G401 (cell line): ENCODE measurements around the gene ABHD11. TPM values are rescaled to one million over a fixed set of nuclear protein-coding genes. Genes with fewer than 3 reads are reported as not detected.
"Not testable (repeated sequence)": the region's sequence is repeated elsewhere in the genome, so short reads cannot be mapped to it uniquely, and the experiment has no call there.

Source experiments
- DNase-seq: peaks from one replicate; pipeline ENCODE4 v3.0.0-alpha.2; 2015; ENCODE audit warnings: low spot score
- in situ Hi-C: cut with HindIII; loops from 2 replicates; pipeline ENCODE4 v1.10.0; 2016; ENCODE audit warnings: low sequenced_read_pairs, mixed read lengths
- total RNA-seq: library from RNA; depleted of rRNA; stranded (reverse); fragments of >200 nt; shearing (Covaris generic); gene quantifications from 2 replicates; pipeline ENCODE4 v1.2.3, GENCODE V29; 2014; rRNA removed

ABHD11 gene, protein sequence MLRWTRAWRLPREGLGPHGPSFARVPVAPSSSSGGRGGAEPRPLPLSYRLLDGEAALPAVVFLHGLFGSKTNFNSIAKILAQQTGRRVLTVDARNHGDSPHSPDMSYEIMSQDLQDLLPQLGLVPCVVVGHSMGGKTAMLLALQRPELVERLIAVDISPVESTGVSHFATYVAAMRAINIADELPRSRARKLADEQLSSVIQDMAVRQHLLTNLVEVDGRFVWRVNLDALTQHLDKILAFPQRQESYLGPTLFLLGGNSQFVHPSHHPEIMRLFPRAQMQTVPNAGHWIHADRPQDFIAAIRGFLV
- total RNA-seq, result 34.2 and 41.1 TPM in 2 replicates

DNA sequence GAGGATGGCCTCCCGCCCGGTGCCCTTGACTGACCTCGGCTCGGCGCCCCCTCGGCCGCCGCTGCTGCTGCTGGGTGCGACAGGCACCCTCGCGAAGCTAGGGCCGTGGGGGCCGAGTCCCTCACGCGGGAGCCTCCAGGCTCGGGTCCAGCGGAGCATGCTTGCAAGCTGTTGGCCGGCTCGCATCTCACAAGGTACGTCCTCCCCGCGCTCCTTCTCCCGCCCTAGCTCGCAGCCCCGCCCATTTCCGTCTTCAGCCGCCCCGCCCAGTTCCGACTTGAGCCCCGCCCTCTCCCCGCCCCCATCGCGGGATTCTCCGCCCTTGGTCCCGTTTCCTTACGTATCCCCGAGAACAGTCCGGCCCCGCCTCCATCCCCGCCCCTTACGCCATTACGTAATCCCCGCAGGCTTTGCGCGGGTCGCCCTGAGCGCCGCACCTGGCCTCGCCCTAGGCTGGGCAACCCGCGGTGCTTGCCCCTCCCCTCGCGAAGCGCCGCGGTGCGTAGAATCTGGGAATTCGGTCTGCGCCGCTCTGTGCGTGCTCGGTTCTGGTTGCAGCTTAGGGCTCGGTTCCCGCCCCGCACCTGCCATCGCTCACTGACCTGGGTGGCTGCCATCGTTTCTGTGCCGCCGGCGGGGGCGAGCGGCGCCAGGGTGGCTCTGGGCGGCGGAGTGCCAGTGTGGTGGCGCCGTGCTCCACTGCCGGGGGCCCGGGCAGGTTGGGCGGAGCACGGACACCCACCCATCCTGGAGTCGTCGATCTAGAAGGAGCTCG is at the start of gene ABHD11:
TSS of gene ABHD11 (minus strand) at position 191 of the 775 bp plus-strand sequence. CDS start at position 159, 32 bp downstream.
- in situ Hi-C loops, result no loop called here

DNA sequence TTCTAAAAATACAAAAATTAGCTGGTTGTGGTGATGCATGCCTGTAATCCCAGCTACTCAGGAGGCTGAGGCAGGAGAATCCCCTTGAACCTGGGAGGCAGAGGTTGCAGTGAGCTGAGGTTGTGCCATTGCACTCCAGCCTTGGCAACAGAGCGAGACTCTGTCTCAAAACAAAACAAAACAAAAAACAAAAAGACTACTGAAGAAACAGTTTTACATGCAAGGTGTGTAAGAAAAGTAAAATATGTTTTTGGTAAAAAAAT is 49.1 kb upstream of the ABHD11 start:
- DNase-seq, in situ Hi-C loops: not testable (repeated sequence)

More for the DNA sequence above, at the start of gene ABHD11:
- peak; percentile 99 for DNase-seq

DNA sequence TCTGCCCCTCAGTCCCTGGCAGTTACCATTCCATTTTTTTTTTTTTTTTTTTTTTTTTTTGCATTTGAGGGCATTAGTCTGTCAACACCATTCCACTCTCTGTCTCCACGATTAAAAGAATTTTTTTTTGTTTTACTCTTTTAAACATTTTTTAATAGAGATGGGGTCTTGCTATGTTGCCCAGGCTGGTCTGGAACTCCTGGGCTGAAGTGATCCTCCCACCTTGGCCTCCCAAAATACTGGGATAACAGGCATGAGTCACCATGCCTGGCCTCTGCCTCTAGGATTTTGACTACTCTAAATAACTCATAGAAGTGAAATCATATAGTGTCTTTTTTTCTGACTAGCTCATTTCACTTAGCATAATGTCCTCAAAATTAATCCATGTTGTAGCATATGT is 48.0 kb upstream of the ABHD11 start:
- no peak for DNase-seq
- in situ Hi-C loops, result no loop called here

GRCh38 chr7:73779517-73779916 is 40.9 kb upstream of the ABHD11 start:
- in situ Hi-C loops, result no loop called here
- DNase-seq, result no peak

- in situ Hi-C loops, result no loop called here
- no peak for DNase-seq
These were observed 40.3 kb upstream of the ABHD11 start for GRCh38 chr7:73778801-73779389.

GRCh38 chr7:73774923-73775322 is 36.3 kb upstream of the ABHD11 start:
- in situ Hi-C loops, result no loop called here
- DNase-seq, result no peak

DNA sequence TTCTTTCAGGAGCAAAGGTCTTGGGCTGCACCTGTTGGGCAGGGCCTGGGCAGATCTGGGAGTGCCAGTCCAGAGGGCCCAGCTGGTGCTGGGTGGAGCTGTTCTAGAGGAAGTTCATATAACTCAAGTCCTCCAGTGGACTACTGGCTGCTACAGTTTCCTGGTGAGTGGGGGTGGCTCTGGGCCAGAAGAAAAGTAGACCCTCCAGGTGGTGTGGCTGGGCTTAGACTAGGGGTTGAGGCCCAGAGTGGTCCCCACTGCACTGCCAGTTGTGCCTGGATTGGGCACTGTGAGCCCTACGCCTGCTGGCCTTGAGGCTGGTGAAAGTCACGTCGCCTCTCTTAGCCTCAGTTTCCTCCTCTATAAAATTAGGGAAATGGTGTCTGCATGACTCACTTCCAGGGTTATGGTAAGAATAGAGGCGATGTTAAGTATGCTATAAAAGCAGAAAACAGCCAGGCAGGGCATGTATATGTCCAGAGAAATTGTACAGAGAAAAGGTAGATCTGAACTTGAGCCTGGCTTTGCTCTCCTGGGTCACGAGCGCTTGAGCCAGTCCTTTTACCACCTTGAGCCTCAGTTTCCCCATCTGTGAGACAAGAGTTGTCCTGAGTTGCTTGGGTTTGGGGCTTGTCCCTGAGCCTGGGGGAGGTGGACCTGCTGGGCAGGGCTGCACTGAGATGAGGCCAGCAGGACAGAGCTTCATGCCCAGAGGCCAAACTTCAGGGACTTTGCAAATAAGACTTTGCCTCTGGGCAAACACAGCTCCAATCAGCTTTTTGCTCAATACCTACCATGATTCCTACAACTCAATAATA is 35.3 kb upstream of the ABHD11 start:
- in situ Hi-C loops, result no loop called here

DNA sequence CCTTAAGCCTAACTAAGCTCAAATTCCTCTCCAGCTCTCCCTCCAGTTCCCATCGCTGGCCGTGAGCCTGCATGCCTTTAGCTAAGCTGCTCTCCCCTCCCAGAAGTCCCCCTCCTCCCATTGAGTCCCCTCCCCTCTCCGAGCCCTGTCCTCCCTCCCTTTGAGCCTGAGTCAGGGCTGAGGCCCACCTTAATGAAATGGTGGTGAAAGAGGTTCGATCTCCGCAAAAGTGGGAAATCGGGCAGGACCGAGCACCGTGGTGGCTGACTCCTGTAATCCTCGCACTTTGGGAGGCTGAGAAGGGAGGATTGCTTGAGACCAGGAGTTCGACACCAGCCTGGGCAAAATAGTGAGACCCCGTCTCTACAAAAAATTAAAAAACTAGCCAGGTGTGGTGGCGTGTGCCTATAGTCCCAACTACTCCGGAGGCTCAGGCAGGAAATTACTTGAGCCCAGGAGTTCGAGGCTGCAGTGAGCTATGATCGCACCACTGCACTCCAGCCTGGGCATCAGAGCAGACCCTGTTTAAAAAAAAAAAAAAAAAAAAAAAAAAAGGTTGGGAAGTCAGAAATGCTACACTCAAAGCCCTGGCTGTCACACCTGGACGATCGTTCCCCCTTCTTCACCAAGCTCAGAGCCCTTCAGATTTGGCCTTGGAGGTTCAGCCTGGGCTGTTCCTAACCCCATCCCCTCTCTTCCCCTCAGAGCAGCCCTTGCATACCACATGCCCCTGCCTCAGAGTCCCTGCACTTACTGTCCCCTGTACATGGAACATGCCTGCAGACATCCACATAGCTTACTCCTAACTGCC is 32.5 kb upstream of the ABHD11 start:
- DNase-seq, result no peak
- in situ Hi-C loops, result no loop called here

More for the DNA sequence above, 35.3 kb upstream of the ABHD11 start:
- DNase-seq, result no peak

DNA sequence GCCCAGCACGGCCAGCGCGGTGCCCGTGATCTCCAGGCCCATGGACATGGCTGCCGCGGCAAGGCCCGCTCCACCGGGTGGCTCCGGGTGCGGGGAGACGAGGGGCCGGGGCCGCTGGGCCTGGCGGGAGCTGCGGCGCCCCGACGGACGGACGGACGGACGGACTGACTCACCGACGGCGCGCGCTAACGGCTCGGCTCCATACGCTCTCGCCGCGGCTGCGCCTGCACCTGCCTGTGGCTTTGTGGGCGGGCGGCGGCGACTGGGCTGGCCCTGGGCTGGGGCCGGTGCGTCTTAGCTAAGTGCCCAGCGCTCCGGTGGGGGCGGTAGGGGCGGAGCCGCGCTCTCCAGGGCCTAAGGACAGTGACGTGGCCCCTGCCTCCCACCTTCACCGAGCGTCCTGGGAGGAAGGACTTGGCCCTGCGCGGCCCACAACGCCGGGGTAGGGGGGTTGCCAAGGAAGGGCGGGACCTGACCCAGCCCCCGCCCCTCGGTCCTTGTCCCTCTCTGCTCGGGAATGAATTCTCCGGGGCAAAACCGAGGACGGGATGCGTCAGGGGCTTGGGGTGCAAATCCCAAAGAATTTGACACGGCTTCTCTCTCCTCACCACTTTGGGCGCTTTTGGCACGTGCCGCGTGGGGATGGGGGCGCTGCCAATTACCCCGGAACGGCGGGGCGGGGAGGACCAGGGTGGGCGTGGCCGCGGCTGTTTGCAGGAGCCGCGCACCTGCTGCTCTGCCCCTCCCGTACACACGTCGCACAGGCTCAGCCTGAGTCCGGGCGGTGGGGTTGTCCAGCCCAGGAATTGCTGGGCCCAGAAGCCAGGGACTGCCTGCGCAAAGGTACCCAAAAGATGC is 31.6 kb upstream of the ABHD11 start, which contains the start of gene CLDN3:
TSS of gene CLDN3 (minus strand) at position 269 of the 858 bp plus-strand sequence. CDS start at position 48, 221 bp downstream.
- in situ Hi-C loops, result no loop called here
- DNase-seq, result peak; percentile 88

- DNase-seq, result no peak
- in situ Hi-C loops, result no loop called here
These were observed 30.9 kb upstream of the ABHD11 start for GRCh38 chr7:73769481-73770001.

DNA sequence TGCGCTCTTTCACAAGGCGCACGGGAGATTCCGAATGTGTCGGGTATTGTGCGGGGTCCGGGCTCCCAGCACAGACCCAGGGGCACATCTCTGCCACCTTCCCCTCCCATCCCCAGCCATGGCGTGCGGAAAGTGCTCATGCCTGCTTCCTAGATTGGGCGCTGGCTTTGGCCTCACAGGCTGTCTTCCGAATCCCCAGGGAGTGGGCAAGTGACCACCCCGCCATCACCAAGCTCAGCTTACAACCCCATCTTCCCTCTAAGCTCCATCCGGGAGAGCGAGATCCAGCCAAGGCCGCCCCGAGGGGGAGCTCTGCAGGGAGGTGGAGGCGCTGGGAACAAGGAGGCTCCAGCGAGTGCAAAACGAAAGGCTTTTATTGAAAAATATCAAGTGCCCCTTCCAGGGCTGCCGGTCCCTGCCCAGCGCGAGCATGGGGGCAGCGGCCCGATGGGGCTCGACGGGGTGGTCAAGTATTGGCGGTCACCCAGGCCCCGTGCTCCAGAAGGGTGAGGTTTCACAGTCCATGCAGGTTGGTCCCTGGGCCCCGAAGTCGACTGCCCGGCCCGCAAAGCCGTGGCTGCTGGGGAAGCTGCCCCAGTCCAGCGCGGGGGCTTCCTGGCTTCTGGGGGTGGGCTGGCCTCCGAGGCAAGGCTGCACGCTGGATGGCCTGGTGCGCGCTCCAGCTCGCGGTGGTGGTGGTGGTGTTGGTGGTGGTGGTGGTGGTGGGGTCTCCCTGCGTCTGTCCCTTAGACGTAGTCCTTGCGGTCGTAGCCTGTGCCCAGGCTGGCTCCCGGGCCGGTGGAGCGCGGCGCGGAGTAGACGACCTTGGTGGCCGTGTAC is 30.3 kb upstream of the ABHD11 start:
- DNase-seq, result no peak
- in situ Hi-C loops, result no loop called here

DNA sequence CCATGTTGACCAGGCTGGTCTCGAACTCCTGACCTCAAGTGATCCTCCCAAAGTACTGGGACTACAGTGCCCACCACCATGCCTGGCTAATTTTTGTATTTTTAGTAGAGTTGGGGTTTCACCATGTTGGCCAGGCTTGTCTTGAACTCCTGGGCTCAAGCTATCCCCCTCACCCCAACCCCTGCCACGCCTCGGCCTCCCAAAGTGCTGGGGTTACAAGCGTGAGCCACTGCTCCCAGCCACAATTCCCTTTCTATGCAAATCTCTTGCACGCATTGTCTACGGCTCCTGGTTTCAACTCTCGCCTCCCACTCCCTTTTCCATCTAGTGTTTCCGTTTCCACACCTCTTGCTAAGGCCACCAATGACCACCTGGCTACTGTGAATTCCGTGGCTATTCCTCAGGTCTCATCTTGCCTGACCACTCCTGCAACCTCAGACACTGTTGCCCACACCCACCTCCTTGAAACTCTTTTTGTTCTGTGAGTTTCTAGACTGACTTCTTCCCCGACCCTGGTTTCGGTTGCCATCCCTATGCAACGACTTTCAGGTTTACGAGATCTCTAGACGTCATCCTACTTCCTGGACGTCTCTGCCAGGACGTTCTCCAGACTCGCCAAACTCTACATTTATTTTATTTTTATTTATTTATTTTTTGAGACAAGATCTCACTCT is 28.1 kb upstream of the ABHD11 start:
- DNase-seq, result no peak
- in situ Hi-C loops, result no loop called here

GRCh38 chr7:73762659-73762999 is 24.0 kb upstream of the ABHD11 start:
- no peak for DNase-seq
- in situ Hi-C loops, result no loop called here

GRCh38 chr7:73761854-73762658 is 23.5 kb upstream of the ABHD11 start:
- no peak for DNase-seq
- in situ Hi-C loops, result no loop called here

DNA sequence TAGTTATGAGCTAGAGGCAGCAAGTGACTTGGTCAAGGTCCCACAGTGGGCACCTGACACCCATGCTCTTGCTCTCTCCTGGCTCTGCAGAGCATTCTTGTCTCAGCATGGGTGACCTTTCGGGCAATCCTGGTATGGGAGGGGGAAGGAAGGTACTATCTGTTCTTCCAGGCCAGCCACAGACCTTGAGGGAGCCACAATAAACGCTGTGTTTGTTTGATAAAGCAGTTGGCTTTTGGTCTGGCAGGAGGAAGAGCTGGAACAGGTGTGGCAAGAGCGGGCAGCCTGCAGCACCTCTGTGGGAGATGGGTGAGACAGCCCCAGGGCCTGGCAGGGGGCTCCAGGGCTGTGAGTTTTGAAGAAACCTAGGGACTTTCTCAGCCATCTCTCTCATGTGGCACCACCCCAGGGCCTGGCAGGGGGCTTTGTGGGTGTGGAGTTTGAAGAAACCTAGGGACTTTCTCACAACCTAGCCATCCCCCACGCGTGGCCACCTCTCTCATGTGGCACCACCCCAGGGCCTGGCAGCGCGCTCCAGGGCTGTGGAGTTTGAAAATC is 20.1 kb upstream of the ABHD11 start:
- in situ Hi-C loops, result no loop called here
- DNase-seq, result no peak
